ENCODE results near the gene ANK2.

Gene ANK2

GRCh38 chr4:113383111-113383785 is 333.8 kb downstream of the ANK2 start:
- in situ Hi-C loops (cut with HindIII; ENCODE audit: low sequenced_read_pairs) = no loop called here

- in situ Hi-C loops (cut with HindIII; ENCODE audit: low sequenced_read_pairs) = no loop called here
Measured at GRCh38 chr4:113384600-113384999, 335.1 kb downstream of the ANK2 start.

- in situ Hi-C loops (cut with HindIII; ENCODE audit: low sequenced_read_pairs) = no loop called here
Measured at GRCh38 chr4:113385281-113385899, 335.9 kb downstream of the ANK2 start.

GRCh38 chr4:113389160-113389559 is 339.7 kb downstream of the ANK2 start:
- in situ Hi-C loops (cut with HindIII; ENCODE audit: low sequenced_read_pairs) = no loop called here

GRCh38 chr4:113390850-113391249 is 341.4 kb downstream of the ANK2 start:
- in situ Hi-C loops (cut with HindIII; ENCODE audit: low sequenced_read_pairs) = no loop called here

GRCh38 chr4:113394108-113394729 is 344.8 kb downstream of the ANK2 start:
- in situ Hi-C loops (cut with HindIII; ENCODE audit: low sequenced_read_pairs) = no loop called here

GRCh38 chr4:113394730-113395530 is 345.5 kb downstream of the ANK2 start:
- in situ Hi-C loops (cut with HindIII; ENCODE audit: low sequenced_read_pairs) = no loop called here

- in situ Hi-C loops (cut with HindIII; ENCODE audit: low sequenced_read_pairs) = no loop called here
Measured at GRCh38 chr4:113397114-113397701, 347.8 kb downstream of the ANK2 start.

GRCh38 chr4:113398441-113399143 is 349.1 kb downstream of the ANK2 start:
- in situ Hi-C loops (cut with HindIII; ENCODE audit: low sequenced_read_pairs) = no loop called here

GRCh38 chr4:113404167-113404571 is 354.7 kb downstream of the ANK2 start:
- in situ Hi-C loops (cut with HindIII; ENCODE audit: low sequenced_read_pairs) = no loop called here

GRCh38 chr4:113404841-113405240 is 355.4 kb downstream of the ANK2 start:
- in situ Hi-C loops (cut with HindIII; ENCODE audit: low sequenced_read_pairs) = no loop called here

GRCh38 chr4:113405874-113406722 is 356.6 kb downstream of the ANK2 start:
- in situ Hi-C loops (cut with HindIII; ENCODE audit: low sequenced_read_pairs) = no loop called here

- in situ Hi-C loops (cut with HindIII; ENCODE audit: low sequenced_read_pairs) = no loop called here
Measured at GRCh38 chr4:113406723-113407016, 357.2 kb downstream of the ANK2 start.

- in situ Hi-C loops (cut with HindIII; ENCODE audit: low sequenced_read_pairs) = no loop called here
Measured at GRCh38 chr4:113407409-113407808, 358.0 kb downstream of the ANK2 start.

- in situ Hi-C loops (cut with HindIII; ENCODE audit: low sequenced_read_pairs) = no loop called here
Measured at GRCh38 chr4:113409181-113409580, 359.7 kb downstream of the ANK2 start.

GRCh38 chr4:113410686-113411085 is 361.2 kb downstream of the ANK2 start:
- in situ Hi-C loops (cut with HindIII; ENCODE audit: low sequenced_read_pairs) = no loop called here

- in situ Hi-C loops (cut with HindIII; ENCODE audit: low sequenced_read_pairs) = no loop called here
Measured at GRCh38 chr4:113411496-113411938, 362.1 kb downstream of the ANK2 start.

- in situ Hi-C loops (cut with HindIII; ENCODE audit: low sequenced_read_pairs) = no loop called here
Measured at GRCh38 chr4:113419631-113420030, 370.2 kb downstream of the ANK2 start.

GRCh38 chr4:113420938-113421337 is 371.5 kb downstream of the ANK2 start:
- in situ Hi-C loops (cut with HindIII; ENCODE audit: low sequenced_read_pairs) = no loop called here

- in situ Hi-C loops (cut with HindIII; ENCODE audit: low sequenced_read_pairs) = no loop called here
Measured at GRCh38 chr4:113423631-113424030, 374.2 kb downstream of the ANK2 start.
